HEK293T (cell line): Measurements from ENCODE around the gene KCNIP1.

Source experiments
- CTCF ChIA-PET: fragments of 350-600 bp; formaldehyde crosslinking; extraction: SDS; loops from one replicate; lab custom pipeline; 2021; ENCODE audit warnings: antibody characterized with exemption, inconsistent platforms; lab: Yijun Ruan, JAX
- POLR2A ChIA-PET: fragments of 350-600 bp; formaldehyde crosslinking; extraction: SDS; loops from one replicate; lab custom pipeline; 2020; ENCODE audit warnings: antibody characterized with exemption, inconsistent platforms; lab: Yijun Ruan, JAX
- DNase-seq: peaks from one replicate; pipeline ENCODE4 v3.0.0; 2012; ENCODE audit warnings: mixed read lengths; ENCODE audit errors: extremely low spot score
- ARNT ChIP-seq: fragments of 450-650 bp; IDR thresholded peaks from 2 replicates; pipeline ENCODE4 v1.6.1; 2017; ENCODE audit warnings: mild to moderate bottlenecking
- BHLHE40 ChIP-seq: fragments of 450-650 bp; IDR thresholded peaks from 2 replicates; pipeline ENCODE4 v1.6.1; 2016; ENCODE audit warnings: mild to moderate bottlenecking, moderate library complexity, borderline replicate concordance
- CTBP1 ChIP-seq: fragments of 450-650 bp; IDR thresholded peaks from 2 replicates; pipeline ENCODE4 v1.6.1; 2016; ENCODE audit warnings: borderline replicate concordance
- ELF4 ChIP-seq: fragments of 450-650 bp; IDR thresholded peaks from 2 replicates; pipeline ENCODE4 v1.6.1; 2017; ENCODE audit warnings: antibody characterized with exemption
- FOXA1 ChIP-seq: fragments of 450-650 bp; IDR thresholded peaks from 2 replicates; pipeline ENCODE4 v1.6.1; 2016; ENCODE audit warnings: mild to moderate bottlenecking
- FOXK2 ChIP-seq: fragments of 450-650 bp; IDR thresholded peaks from 2 replicates; pipeline ENCODE4 v1.6.1; 2016; ENCODE audit warnings: mild to moderate bottlenecking
- FOXM1 ChIP-seq: fragments of 450-650 bp; IDR thresholded peaks from 2 replicates; pipeline ENCODE4 v1.6.1; 2017; ENCODE audit warnings: mild to moderate bottlenecking, borderline replicate concordance
- HDGF ChIP-seq: fragments of 450-650 bp; IDR thresholded peaks from 2 replicates; pipeline ENCODE4 v1.6.1; 2017; ENCODE audit warnings: antibody characterized with exemption, borderline replicate concordance
- L3MBTL2 ChIP-seq: fragments of 450-650 bp; conservative IDR thresholded peaks from 2 replicates; pipeline ENCODE4 v1.6.1; 2016; ENCODE audit warnings: mild to moderate bottlenecking
- LEF1 ChIP-seq: fragments of 450-650 bp; IDR thresholded peaks from 2 replicates; pipeline ENCODE4 v1.6.1; 2017; ENCODE audit warnings: mild to moderate bottlenecking, borderline replicate concordance
- NFRKB ChIP-seq: fragments of 450-650 bp; IDR thresholded peaks from 2 replicates; pipeline ENCODE4 v1.6.1; 2016; ENCODE audit warnings: mild to moderate bottlenecking, moderate library complexity
- PKNOX1 ChIP-seq: fragments of 450-650 bp; IDR thresholded peaks from 2 replicates; pipeline ENCODE4 v1.6.1; 2016
- SP1 ChIP-seq: fragments of 450-650 bp; IDR thresholded peaks from 2 replicates; pipeline ENCODE4 v1.6.1; 2017
- SUZ12 ChIP-seq: fragments of 450-650 bp; IDR thresholded peaks from 2 replicates; pipeline ENCODE4 v1.6.1; 2016; ENCODE audit warnings: mild to moderate bottlenecking
- TARDBP ChIP-seq: fragments of 450-650 bp; IDR thresholded peaks from 2 replicates; pipeline ENCODE4 v1.6.1; 2016
- ZNF384 ChIP-seq: fragments of 450-650 bp; IDR thresholded peaks from 2 replicates; pipeline ENCODE4 v1.6.1; 2016

Gene KCNIP1

GRCh38 chr5:170648541-170648940, 144.7 kb downstream of the KCNIP1 start:
- ChIA-PET CTCF (no interaction called here), POLR2A (no interaction called here)
- TF ChIP-seq L3MBTL2 = no peak
- no peak for TF ChIP-seq FOXK2
- TF ChIP-seq PKNOX1 = no peak
- TF ChIP-seq ZNF384 = no peak
- TF ChIP-seq ELF4 = no peak
- no peak for TF ChIP-seq ARNT
- no peak for TF ChIP-seq BHLHE40
- no peak for TF ChIP-seq CTBP1
- TF ChIP-seq FOXM1 = no peak
- no peak for TF ChIP-seq NFRKB
- no peak for TF ChIP-seq SP1
- no peak for TF ChIP-seq FOXA1
- no peak for TF ChIP-seq LEF1
- DNase-seq = no peak

- TF ChIP-seq ARNT (no peak), ZNF384 (no peak), SUZ12 (no peak), BHLHE40 (no peak), LEF1 (no peak), CTBP1 (no peak), L3MBTL2 (no peak), SP1 (no peak), TARDBP (no peak), ELF4 (no peak), HDGF (no peak), NFRKB (no peak), FOXK2 (no peak), PKNOX1 (no peak), FOXA1 (no peak), FOXM1 (no peak)
- CTCF ChIA-PET = interaction anchor here (1.2 to 1.3 kb wide), 2 partner anchors 12 to 140 kb away, joined by 3 read pairs; no protein-coding TSS in a partner anchor
- no peak for DNase-seq
- POLR2A ChIA-PET = no interaction called here
Observed at GRCh38 chr5:170650850-170651249, 147.0 kb downstream of the KCNIP1 start.

- ChIA-PET CTCF (interaction anchor here (1.3 kb wide), 1 partner anchor 139 kb away, joined by 3 read pairs; no protein-coding TSS in a partner anchor), POLR2A (no interaction called here)
- DNase-seq = no peak
- TF ChIP-seq TARDBP = no peak
- TF ChIP-seq ARNT = no peak
- TF ChIP-seq CTBP1 = no peak
- TF ChIP-seq ZNF384 = no peak
- no peak for TF ChIP-seq NFRKB
- TF ChIP-seq PKNOX1 = no peak
- no peak for TF ChIP-seq HDGF
- TF ChIP-seq LEF1 = no peak
- TF ChIP-seq FOXM1 = no peak
- TF ChIP-seq BHLHE40 = no peak
- no peak for TF ChIP-seq FOXA1
- no peak for TF ChIP-seq ELF4
- no peak for TF ChIP-seq SP1
- no peak for TF ChIP-seq FOXK2
- no peak for TF ChIP-seq SUZ12
- TF ChIP-seq L3MBTL2 = no peak
Observed at GRCh38 chr5:170651604-170652277, 147.9 kb downstream of the KCNIP1 start.

GRCh38 chr5:170655476-170655875, 151.7 kb downstream of the KCNIP1 start:
- no peak for DNase-seq
- TF ChIP-seq BHLHE40 (no peak), L3MBTL2 (no peak), TARDBP (no peak), ZNF384 (no peak), NFRKB (no peak), LEF1 (no peak), CTBP1 (no peak), ARNT (no peak), SP1 (no peak), FOXA1 (no peak), FOXM1 (no peak), HDGF (no peak)
- ChIA-PET CTCF (no interaction called here), POLR2A (no interaction called here)

GRCh38 chr5:170655920-170656319, 152.1 kb downstream of the KCNIP1 start:
- POLR2A ChIA-PET = no interaction called here
- CTCF ChIA-PET = no interaction called here
- no peak for DNase-seq
- TF ChIP-seq ELF4 (no peak), LEF1 (no peak), SP1 (no peak), NFRKB (no peak), ARNT (no peak), PKNOX1 (no peak), HDGF (no peak), CTBP1 (no peak), BHLHE40 (no peak), TARDBP (no peak), FOXA1 (no peak), FOXK2 (no peak), FOXM1 (no peak), L3MBTL2 (no peak)
